Subcutaneous preadipocyte (primary cell): Measurements from ENCODE around the gene PRDX1. TPM values are rescaled to one million over a fixed set of nuclear protein-coding genes. Genes with fewer than 3 reads are reported as not detected.

Source experiments
- total RNA-seq: library from RNA; depleted of rRNA; stranded (reverse); fragments of >200 nt; gene quantifications from 2 replicates; pipeline ENCODE4 v1.2.3, GENCODE V29; 2012

Gene PRDX1
- total RNA-seq: 354 and 407 TPM in 2 replicates

DNA sequence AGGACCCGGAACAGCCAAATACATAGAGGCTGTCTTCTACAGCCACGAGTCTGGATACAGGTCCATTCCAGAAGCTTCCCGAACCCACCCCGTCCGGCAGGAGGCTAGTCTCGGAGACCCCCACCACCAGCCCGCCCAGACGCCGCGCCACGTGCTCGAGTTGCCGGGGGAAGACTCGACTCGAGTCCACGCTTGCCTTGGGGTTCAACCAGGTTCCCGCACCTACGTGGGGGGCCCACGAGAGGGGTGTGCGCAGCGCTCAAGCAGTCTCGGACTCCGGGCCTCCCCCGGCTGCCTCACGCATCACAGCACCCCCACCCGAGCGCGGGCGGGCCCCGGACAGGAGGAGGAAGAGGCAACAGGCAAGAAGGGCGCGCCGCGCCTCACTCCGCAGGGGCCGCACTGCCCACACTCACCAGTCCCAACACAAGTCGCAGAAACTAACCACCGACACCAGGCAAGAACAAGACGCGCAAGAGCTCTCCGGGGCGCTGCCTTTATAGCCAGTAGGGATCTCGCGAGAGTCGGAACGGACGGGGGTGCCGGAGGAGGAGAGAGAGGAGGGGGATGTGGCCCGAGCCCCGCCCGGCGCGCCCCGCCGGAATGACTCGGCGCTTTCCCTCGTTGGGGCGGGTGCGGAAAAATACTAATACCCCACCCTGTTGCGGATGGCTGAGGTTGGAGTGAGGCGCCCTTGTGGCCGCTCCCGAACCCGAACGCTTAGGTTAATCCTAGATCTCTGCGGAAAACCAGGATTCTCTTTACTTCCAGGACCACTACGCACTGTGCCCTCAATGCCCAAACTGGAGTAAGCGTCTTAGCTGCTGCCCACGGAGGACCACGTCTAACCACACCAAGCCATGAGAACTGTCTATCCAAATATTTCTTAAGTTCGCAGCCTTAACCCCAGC, at the start of gene PRDX1:
TSS of gene PRDX1 (minus strand) at position 472 of the 911 bp plus-strand sequence. CDS start 2,841 bp downstream, outside the sequence.

DNA sequence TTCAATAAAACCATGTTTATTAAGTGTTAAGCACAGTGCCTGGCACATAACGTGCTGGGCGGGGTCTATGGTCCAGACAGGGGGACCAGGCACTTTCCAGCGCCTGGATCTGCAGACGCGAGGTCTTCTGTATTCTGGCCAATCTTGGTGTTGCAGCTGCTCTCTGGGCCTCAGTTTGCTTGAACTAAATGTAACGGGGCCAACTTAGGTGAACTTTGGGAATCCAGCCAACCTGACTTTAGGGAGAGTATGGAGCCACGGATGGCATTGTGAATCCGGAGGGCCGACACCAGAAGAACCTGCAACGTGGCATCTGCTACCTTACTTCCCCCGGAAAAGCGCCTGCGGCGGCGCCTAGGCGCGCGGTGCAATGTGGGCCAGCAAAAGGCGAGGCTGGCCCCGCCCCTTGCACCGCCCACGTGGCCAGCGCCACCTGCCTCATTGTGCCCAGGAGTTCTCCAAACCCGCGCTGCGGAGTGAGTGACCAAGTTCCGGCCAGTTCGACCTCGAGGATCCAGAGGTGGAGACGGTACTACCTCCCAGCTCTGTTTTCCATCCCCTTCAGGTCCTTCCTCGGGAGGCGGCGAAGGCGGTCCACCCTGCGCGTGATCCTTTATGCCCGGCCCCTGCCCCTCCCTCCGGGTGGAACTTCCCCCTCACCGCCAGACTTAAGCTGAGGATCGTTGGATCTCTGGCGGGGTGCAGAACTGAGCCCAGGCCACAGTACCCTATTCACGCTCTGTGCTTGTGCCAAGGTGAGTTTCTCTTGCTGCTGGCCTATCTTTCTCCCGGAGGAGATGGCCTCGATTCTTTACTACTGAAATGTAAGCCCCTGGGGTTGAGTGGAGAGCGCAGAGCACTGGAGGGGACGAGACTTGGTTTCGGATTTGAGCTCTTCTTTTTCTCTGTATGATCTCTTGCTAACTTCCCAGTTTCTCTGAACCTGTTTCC, 29.0 kb upstream of the PRDX1 start, which contains the start of gene AKR1A1:
TSS of gene AKR1A1 (plus strand) at position 426 of the 951 bp plus-strand sequence. CDS start 10,969 bp downstream, outside the sequence.

DNA sequence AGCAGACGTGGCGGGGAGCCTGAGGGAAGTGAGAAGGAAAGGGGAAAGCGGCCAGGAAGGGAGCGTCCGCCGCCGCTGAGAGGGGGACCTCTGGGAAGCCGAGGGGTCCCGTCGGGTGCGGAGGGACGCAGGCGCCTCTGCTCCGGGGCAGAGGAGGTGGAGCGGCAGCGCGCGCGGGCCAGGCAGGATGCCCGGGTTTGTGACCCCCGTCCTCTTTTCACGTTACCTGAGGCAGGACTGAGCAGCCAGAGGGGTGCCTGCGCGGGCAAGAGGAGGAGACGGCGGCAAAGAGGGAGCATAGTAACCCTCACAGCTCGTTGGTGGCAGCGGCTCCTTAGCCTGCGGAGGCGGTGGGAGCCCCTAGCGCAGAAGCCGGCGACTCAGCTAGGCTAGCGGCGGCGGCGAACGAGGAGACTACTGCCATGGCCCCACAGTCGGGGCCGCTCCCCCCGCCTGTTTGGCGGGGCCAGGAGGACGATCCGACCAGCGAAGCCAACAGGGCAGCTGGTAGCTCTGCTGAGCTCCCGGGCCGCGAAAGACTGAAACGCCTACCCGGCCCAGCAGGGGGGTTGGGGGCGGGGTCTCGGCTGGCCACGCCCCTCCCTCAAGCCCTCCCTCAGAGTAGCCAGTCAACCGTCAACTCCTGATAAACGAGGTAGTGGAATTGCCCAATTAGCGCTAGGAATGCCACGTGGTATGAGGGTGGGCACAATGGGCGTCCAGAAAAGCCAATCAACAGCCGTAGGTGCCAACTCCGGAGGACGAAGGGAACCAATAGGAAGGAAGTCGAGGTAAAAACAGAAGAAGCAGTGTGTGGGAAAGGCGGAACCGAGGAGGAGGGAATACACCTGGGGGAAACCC, 30.8 kb downstream of the PRDX1 start, which contains the start of gene TESK2:
TSS of gene TESK2 (minus strand) at position 538 of the 861 bp plus-strand sequence. CDS start 33,378 bp downstream, outside the sequence.

Other genes starting within 250 kb of the PRDX1 start
- gene HPDL, start 195.0 kb downstream of the PRDX1 start, total RNA-seq: 3.7 and 4.7 TPM in 2 replicates
- gene TOE1, start 181.7 kb downstream of the PRDX1 start, total RNA-seq: 16.2 and 19.4 TPM in 2 replicates
- 14.3 and 17.0 TPM in 2 replicates for gene MUTYH, start 181.4 kb downstream of the PRDX1 start, total RNA-seq
- gene TESK2, start 30.7 kb downstream of the PRDX1 start, total RNA-seq: 1.1 and 1.2 TPM in 2 replicates
- gene CCDC163, start 21.8 kb downstream of the PRDX1 start, total RNA-seq: 0.98 and 1.1 TPM in 2 replicates
- 4.4 and 6.6 TPM in 2 replicates for gene MMACHC, start 21.6 kb downstream of the PRDX1 start, total RNA-seq
- 113 and 140 TPM in 2 replicates for gene AKR1A1, start 28.9 kb upstream of the PRDX1 start, total RNA-seq
- gene NASP, start 62.2 kb upstream of the PRDX1 start, total RNA-seq: 39.3 and 56.9 TPM in 2 replicates
- 1.5 and 2.2 TPM in 2 replicates for gene CCDC17, start 102.2 kb upstream of the PRDX1 start, total RNA-seq
- 58.4 and 90.9 TPM in 2 replicates for gene GPBP1L1, start 164.6 kb upstream of the PRDX1 start, total RNA-seq
- gene TMEM69, start 166.3 kb upstream of the PRDX1 start, total RNA-seq: 21.1 and 23.9 TPM in 2 replicates
- 7.0 and 10.9 TPM in 2 replicates for gene IPP, start 228.8 kb upstream of the PRDX1 start, total RNA-seq